Ovary (tissue), 9 donors: Measurements from ENCODE around the gene STXBP2. TPM values are rescaled to one million over a fixed set of nuclear protein-coding genes. Genes with fewer than 3 reads are reported as not detected.

Experiments used
- DNase-seq, 5 donors: peaks; one replicate each; pipeline ENCODE4 v3.0.0-alpha.2; 2019 to 2020
- H3K27ac ChIP-seq, 2 donors: fragments of 200-600 bp; one replicate each; pipeline versions ENCODE4 v1.5.1 to v1.8.0; 2019 to 2022
- H3K27me3 ChIP-seq: fragments of 200-600 bp; one replicate; pipeline ENCODE4 v1.8.0; 2022
- H3K36me3 ChIP-seq: fragments of 200-600 bp; sonication (generic); one replicate; pipeline ENCODE4 v1.5.1; 2019
- H3K4me1 ChIP-seq: one replicate; pipeline ENCODE4 v1.8.1; 2013; ENCODE audit warnings: mild to moderate bottlenecking, moderate library complexity; ENCODE audit not compliant: insufficient read depth
- H3K4me3 ChIP-seq: fragments of 200-600 bp; sonication (generic); one replicate; pipeline ENCODE4 v1.5.1; 2017
- H3K9me3 ChIP-seq, 2 donors: fragments of 200-600 bp in 1 of 2; sonication (generic) in 1 of 2; one replicate each; pipeline versions ENCODE4 v1.5.1 to v1.8.1; 2013 to 2019; ENCODE audit warnings: mild to moderate bottlenecking in 1 of 2, moderate library complexity in 1 of 2
- CTCF ChIP-seq, 3 donors: fragments of 450-650 bp in 2 of 3; fragments of 200-600 bp in 1 of 3; IDR thresholded peaks; one replicate each; pipeline versions ENCODE4 v1.5.1 to v1.8.0; 2016 to 2022; ENCODE audit warnings: antibody characterized with exemption in 3 of 3, mild to moderate bottlenecking in 1 of 3
- EP300 ChIP-seq: sonication (generic); formaldehyde crosslinking; IDR thresholded peaks from one replicate; pipeline ENCODE4 v1.6.1; 2017; ENCODE audit warnings: antibody characterized with exemption
- POLR2A ChIP-seq: fragments of 450-650 bp; IDR thresholded peaks from one replicate; pipeline ENCODE4 v1.6.1; 2017; ENCODE audit warnings: antibody characterized with exemption, mild to moderate bottlenecking, moderate library complexity
- WGBS, 3 donors: extraction: QIAGEN DNeasy Blood & Tissue Kit in 1 of 3; methylation state at CpG; one replicate each; pipeline versions ENCODE4 v1.1.5 to v1.1.7; 2013 to 2017; 5-methylcytosine and 5-hydroxymethylcytosine counted together
- intact Hi-C, 4 donors: fragments of 100-400 bp; cut with DNase I; formaldehyde crosslinking; loops; one replicate each; pipeline versions ENCODE4 v1.11.0 to v1.15.1; 2022 to 2023
- polyA plus RNA-seq, 2 donors: library from polyadenylated mRNA; stranded (reverse); fragments of 200-250 nt in 1 of 2; fragments of 350-450 nt in 1 of 2; fragmentation: Illumina TruSeq in 1 of 2; extraction: RNeasy Lipid Tissue Mini Kit (QIAGEN cat#74804) in 1 of 2; gene quantifications; one replicate each; pipeline ENCODE4 v1.2.3, GENCODE V29; 2013 to 2014
- total RNA-seq, 7 donors: library from RNA; depleted of rRNA in 2 of 7; stranded (reverse); fragments of >200 nt in 2 of 7; fragmentation: NEBNext Ultra II Directional in 3 of 7; extraction: Animal tissue kit (Norgen Biotek cat#: 25700) in 3 of 7; gene quantifications; one replicate each; pipeline versions ENCODE4 v1.1.0 to v1.2.4, GENCODE V29; 2016 to 2023
- donor health status: DM: no; HTN: no; CAD: no; lungs with moderate emphysema.
- donor health status: DM: no; HTN: no; CAD: no.
- donor health status: Bipolar disorder and iron deficiency.
- donor health status: DM: yes; HTN: yes; CAD: no.
- donor health status: DM: no; HTN: no; CAD: no.
- donor health status: DM: yes; HTN: yes; CAD: no.

Gene STXBP2
- total and polyA plus RNA-seq, 9 donors, result 4.9 to 35.6 (median 11.4) TPM

- H3K36me3 ChIP-seq, result no peaks in the 10 kb centered on the region
- no peak overlapping the region for H3K4me3 ChIP-seq
- H3K27ac ChIP-seq, result no peak overlapping the region
- TF ChIP-seq CTCF (IDR thresholded peaks at IDR 0.05) (no peak), EP300 (no peak), POLR2A (no peak)
- WGBS, 3 donors, result 93 to 95% (median 94%) methylated on average over 13 of the region's 13 CpGs
- DNase-seq, result no peak
- H3K27me3 ChIP-seq, result no peaks in the 10 kb centered on the region
- H3K4me1 ChIP-seq, result no peaks in the 10 kb centered on the region
- intact Hi-C loops, result loop anchor here in 1 of 4 donors (10.0 kb wide), 1 partner anchor 165 kb away; no protein-coding TSS in a partner anchor
- no peaks in the 10 kb centered on the region for H3K9me3 ChIP-seq
These were observed 3.0 kb downstream of the STXBP2 start for GRCh38 chr19:7639863-7640348.

GRCh38 chr19:7640803-7641202 lies 3.9 kb downstream of the STXBP2 start:
- Histone ChIP-seq H3K36me3 (no peaks in the 10 kb centered on the region), H3K9me3 (no peaks in the 10 kb centered on the region), H3K4me3 (no peak overlapping the region), H3K27ac (no peak overlapping the region), H3K27me3 (no peaks in the 10 kb centered on the region), H3K4me1 (no peaks in the 10 kb centered on the region)
- WGBS, 3 donors, result 84 to 89% (median 88%) methylated on average over 11 of the region's 11 CpGs
- intact Hi-C loops, result loop anchor here in 1 of 4 donors (10.0 kb wide), 1 partner anchor 164 kb away; no protein-coding TSS in a partner anchor
- DNase-seq, result no peak
- TF ChIP-seq CTCF (IDR thresholded peaks at IDR 0.05), result no peak
- TF ChIP-seq EP300, result no peak

- Histone ChIP-seq H3K27ac (no peak overlapping the region), H3K27me3 (no peaks in the 10 kb centered on the region), H3K9me3 (no peaks in the 10 kb centered on the region), H3K36me3 (no peaks in the 10 kb centered on the region), H3K4me1 (no peaks in the 10 kb centered on the region), H3K4me3 (no peak overlapping the region)
- TF ChIP-seq CTCF (IDR thresholded peaks at IDR 0.05) (no peak), EP300 (no peak)
- intact Hi-C loops, result loop anchor here in 1 of 4 donors (10.0 kb wide), 1 partner anchor 163 kb away; no protein-coding TSS in a partner anchor
- no peak for DNase-seq
- 75 to 82% (median 79%) methylated on average over 42 to 43 of the region's 43 CpGs for WGBS, 3 donors
These were observed 4.7 kb downstream of the STXBP2 start for GRCh38 chr19:7641290-7642276.

- no peak for DNase-seq
These were observed 5.6 kb downstream of the STXBP2 start for GRCh38 chr19:7642295-7643030.

More at GRCh38 chr19:7642295-7643030, 5.6 kb downstream of the STXBP2 start:
- Histone ChIP-seq H3K9me3 (no peaks in the 10 kb centered on the region), H3K4me3 (no peak overlapping the region), H3K27me3 (no peaks in the 10 kb centered on the region), H3K4me1 (no peaks in the 10 kb centered on the region), H3K27ac (no peak overlapping the region), H3K36me3 (no peaks in the 10 kb centered on the region)
- TF ChIP-seq EP300 (no peak), CTCF (IDR thresholded peaks at IDR 0.05) (no peak), POLR2A (no peak)
- intact Hi-C loops, result loop anchor here in 1 of 4 donors (10.0 kb wide), 1 partner anchor 162 kb away; no protein-coding TSS in a partner anchor
- 74 to 82% (median 80%) methylated on average over 23 to 27 of the region's 27 CpGs for WGBS, 3 donors
